AG09319 (cell line): ENCODE measurements around the gene CLDN14.

Experiments used
- DNase-seq: peaks from one replicate; pipeline ENCODE4 v3.0.0-alpha.2; 2010; ENCODE audit warnings: low read depth; ENCODE audit errors: extremely low read depth
- TF ChIP-seq, protein P1 (sequence below): IDR thresholded peaks from 2 replicates; pipeline ENCODE4 v1.5.1; 2011; ENCODE audit warnings: low read depth, mild to moderate bottlenecking, inconsistent platforms, low read length, moderate library complexity

The CLDN14 gene

GRCh38 chr21:36461918-36462486 lies 17.9 kb downstream of the CLDN14 start:
- no peak for DNase-seq
- TF ChIP-seq, protein P1, sequence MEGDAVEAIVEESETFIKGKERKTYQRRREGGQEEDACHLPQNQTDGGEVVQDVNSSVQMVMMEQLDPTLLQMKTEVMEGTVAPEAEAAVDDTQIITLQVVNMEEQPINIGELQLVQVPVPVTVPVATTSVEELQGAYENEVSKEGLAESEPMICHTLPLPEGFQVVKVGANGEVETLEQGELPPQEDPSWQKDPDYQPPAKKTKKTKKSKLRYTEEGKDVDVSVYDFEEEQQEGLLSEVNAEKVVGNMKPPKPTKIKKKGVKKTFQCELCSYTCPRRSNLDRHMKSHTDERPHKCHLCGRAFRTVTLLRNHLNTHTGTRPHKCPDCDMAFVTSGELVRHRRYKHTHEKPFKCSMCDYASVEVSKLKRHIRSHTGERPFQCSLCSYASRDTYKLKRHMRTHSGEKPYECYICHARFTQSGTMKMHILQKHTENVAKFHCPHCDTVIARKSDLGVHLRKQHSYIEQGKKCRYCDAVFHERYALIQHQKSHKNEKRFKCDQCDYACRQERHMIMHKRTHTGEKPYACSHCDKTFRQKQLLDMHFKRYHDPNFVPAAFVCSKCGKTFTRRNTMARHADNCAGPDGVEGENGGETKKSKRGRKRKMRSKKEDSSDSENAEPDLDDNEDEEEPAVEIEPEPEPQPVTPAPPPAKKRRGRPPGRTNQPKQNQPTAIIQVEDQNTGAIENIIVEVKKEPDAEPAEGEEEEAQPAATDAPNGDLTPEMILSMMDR, result no peak

DNA sequence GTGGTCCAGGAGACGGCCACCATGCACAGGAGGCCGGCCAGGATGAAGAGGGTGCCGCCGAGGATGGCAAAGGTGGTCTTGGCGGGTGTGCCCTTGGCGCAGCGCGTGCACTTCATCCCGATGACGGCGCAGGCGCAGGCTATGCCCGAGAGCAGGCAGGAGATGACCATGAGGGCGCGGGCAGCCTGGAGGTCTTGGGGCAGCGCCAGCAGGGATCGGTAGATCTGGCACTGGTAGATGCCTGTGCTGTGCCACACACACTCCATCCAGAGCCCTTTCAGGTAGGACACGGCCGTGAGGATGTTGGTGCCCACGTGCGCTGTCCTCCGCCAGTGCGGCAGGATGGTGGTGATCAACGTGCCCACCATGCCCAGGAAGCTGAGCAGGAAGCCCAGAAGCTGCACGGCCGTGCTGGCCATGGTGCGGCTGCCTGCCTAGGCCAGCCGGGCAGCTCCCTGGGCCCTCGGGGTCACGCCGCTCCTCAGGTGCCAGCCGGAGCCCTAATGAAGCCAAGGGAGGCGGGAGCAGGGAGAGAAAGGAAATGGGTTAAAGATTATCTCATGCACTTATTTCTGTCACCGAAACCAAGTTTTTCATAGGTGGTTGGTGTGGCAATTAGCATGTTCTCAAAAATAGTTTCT lies 18.5 kb downstream of the CLDN14 start:
- TF ChIP-seq, protein P1, result no peak
- DNase-seq, result no peak

DNA sequence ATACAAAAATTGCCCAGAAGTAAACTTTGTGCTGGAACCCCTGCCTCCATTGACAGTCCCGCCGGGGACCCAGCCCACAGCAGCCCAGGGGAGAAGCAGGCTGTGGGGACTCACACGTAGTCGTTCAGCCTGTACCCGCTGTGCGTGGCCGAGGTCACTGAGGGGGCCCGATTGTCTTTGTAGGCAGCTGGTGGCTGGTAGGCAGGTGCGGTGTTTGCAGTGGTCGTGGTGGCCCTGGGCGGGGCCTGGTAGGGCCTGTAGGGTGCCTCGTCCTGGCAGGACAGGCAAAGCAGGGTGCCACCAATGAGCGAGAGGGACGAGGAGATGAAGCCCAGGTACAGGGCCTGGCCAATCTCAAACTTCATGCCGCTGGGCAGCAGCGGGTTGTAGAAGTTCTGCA lies 19.1 kb downstream of the CLDN14 start:
- DNase-seq, result no peak
- TF ChIP-seq, protein P1, result no peak

- DNase-seq, result no peak
- TF ChIP-seq, protein P1, result no peak
These were observed 20.8 kb downstream of the CLDN14 start for GRCh38 chr21:36459098-36459497.

DNA sequence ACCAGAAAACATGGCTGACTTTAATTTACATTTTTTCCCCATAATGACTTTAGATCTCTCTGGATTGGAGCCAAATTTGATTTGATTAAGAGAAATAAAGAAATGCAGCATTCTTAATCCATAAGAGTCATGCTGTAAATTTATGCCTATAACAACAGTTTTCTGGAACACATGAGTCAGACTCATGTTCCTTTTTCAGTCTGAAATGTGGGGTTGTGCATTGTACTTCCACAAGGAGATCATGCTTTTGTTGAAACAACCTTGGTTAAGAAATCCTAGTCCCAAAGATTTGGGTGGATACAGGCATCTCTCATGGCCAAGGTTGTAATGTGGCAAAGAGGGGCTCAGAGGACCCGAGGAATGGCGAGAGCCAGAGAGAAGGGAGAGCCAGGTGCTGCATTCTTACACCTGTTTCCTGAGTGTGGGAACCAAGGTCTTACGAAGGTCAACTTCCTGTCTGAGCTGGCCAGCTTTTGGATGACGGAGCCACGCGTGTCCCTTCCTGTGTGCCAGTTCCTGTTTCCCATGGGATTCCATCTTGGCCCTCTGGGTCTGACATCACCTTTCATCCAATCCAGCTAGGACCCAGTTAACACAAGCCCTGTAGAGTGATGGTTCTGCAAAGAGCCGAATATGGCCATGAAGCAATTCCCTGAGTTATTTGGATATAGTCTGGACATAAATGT lies 23.1 kb downstream of the CLDN14 start:
- no peak for DNase-seq
- TF ChIP-seq, protein P1, result no peak

DNA sequence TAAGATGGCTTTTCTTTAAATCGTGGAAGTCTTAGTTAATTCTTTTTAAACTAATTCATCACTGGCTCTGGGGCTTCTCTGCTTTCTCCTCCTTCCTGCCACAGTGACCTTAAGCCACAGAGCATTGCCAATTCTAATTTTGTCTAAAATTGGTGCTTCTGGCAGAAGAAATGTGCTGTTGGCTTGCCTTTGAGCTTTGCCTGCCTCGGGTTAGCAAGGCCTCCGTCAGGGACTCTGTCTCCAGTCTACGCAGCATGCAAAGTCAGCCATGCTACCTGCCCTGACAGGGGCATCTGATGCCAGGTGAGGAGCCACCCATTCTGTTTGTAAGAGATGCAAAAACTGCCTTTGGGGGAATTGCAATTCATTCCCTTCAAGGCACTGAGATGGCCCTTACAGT lies 25.2 kb downstream of the CLDN14 start:
- TF ChIP-seq, protein P1, result no peak
- DNase-seq, result no peak

GRCh38 chr21:36454093-36454531 lies 25.8 kb downstream of the CLDN14 start:
- no peak for DNase-seq
- TF ChIP-seq, protein P1, result no peak
